ENCODE results near the gene OR2S2. TPM values are rescaled to one million over a fixed set of nuclear protein-coding genes. Genes with fewer than 3 reads are reported as not detected.

OR2S2 gene
- total RNA-seq, 1 donor from 2014 or later, result not detected

- H3K27me3 Mint-ChIP-seq (ENCODE audit: unreplicated experiment), result peaks cover 1% of the 10 kb centered on the region
- no peaks in the 10 kb centered on the region for H3K4me1 Mint-ChIP-seq (ENCODE audit: low read depth, unreplicated experiment)
- TF ChIP-seq CTCF (IDR thresholded peaks at IDR 0.05; ENCODE audit: partially characterized antibody, unreplicated experiment), result no peak
- H3K27ac Mint-ChIP-seq (ENCODE audit: unreplicated experiment), result no peak overlapping the region
- H3K4me3 Mint-ChIP-seq (ENCODE audit: unreplicated experiment), result no peak overlapping the region
- DNase-seq, result no peak
- no peaks in the 10 kb centered on the region for H3K36me3 Mint-ChIP-seq (ENCODE audit: unreplicated experiment)
- H3K9me3 Mint-ChIP-seq (ENCODE audit: unreplicated experiment), result no peaks in the 10 kb centered on the region
These were observed 29.1 kb downstream of the OR2S2 start for GRCh38 chr9:35928591-35929452.

GRCh38 chr9:35923927-35924763, 33.8 kb downstream of the OR2S2 start:
- Mint-ChIP-seq H3K27ac (ENCODE audit: unreplicated experiment) (no peak overlapping the region), H3K27me3 (ENCODE audit: unreplicated experiment) (no peaks in the 10 kb centered on the region), H3K9me3 (ENCODE audit: unreplicated experiment) (peaks cover under 1% of the 10 kb centered on the region), H3K4me1 (ENCODE audit: low read depth, unreplicated experiment) (no peaks in the 10 kb centered on the region), H3K36me3 (ENCODE audit: unreplicated experiment) (no peaks in the 10 kb centered on the region), H3K4me3 (ENCODE audit: unreplicated experiment) (no peak overlapping the region)
- TF ChIP-seq CTCF (IDR thresholded peaks at IDR 0.05; ENCODE audit: partially characterized antibody, unreplicated experiment), result no peak
- no peak for DNase-seq

DNA sequence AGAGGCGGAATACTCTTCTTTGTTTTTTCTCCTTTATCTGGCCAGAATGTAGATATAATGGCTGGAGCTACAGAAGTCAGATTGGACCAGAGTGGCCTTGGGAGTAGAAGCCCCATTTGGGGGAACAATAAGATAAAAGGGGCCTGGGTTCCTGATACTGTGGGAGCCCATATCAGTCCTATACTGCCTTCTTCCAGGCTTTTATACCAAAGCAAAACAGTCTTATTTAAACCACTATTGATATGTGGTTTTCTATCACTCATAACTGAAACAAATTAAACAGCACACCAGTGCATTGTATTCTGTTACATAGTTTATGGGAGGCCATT, 34.4 kb downstream of the OR2S2 start:
- no peak overlapping the region for H3K27ac Mint-ChIP-seq (ENCODE audit: unreplicated experiment)
- no peak for TF ChIP-seq CTCF (IDR thresholded peaks at IDR 0.05; ENCODE audit: partially characterized antibody, unreplicated experiment)
- H3K27me3 Mint-ChIP-seq (ENCODE audit: unreplicated experiment), result no peaks in the 10 kb centered on the region
- H3K9me3 Mint-ChIP-seq (ENCODE audit: unreplicated experiment), result peaks cover 1% of the 10 kb centered on the region
- H3K4me3 Mint-ChIP-seq (ENCODE audit: unreplicated experiment), result no peak overlapping the region
- DNase-seq, result no peak
- H3K36me3 Mint-ChIP-seq (ENCODE audit: unreplicated experiment), result no peaks in the 10 kb centered on the region
- no peaks in the 10 kb centered on the region for H3K4me1 Mint-ChIP-seq (ENCODE audit: low read depth, unreplicated experiment)

DNA sequence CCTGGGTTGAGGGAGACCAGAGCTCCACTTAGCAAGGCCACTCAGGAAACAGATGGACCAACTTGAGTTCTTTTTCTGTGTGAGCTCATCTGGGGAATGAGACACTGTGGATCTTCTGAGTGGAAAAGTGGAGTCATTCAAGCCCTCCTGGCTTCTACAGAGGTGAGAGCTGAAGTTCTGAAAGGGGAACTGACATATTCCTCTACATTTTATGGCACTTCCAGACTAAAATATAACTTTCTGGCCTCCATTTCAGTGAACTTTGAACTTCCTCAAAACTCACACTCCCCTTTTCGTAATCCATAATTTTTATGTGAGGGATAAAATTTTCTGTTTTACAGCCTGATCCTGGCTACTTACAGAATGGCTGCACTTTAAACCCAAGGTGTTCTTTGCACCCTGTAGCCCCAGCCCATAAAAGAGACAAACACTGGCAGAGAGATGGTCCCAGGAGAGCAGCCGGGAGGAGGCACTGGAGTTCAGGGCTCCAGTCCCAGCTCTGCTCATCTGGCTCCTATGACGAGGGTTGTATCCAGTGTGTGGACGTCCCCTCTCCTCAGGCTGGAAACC, 37.8 kb downstream of the OR2S2 start:
- H3K27ac Mint-ChIP-seq (ENCODE audit: unreplicated experiment), result no peak overlapping the region
- no peak for TF ChIP-seq CTCF (IDR thresholded peaks at IDR 0.05; ENCODE audit: partially characterized antibody, unreplicated experiment)
- H3K27me3 Mint-ChIP-seq (ENCODE audit: unreplicated experiment), result peaks cover 2% of the 10 kb centered on the region
- no peaks in the 10 kb centered on the region for H3K4me1 Mint-ChIP-seq (ENCODE audit: low read depth, unreplicated experiment)
- no peak for DNase-seq
- H3K9me3 Mint-ChIP-seq (ENCODE audit: unreplicated experiment), result peaks cover 1% of the 10 kb centered on the region
- H3K36me3 Mint-ChIP-seq (ENCODE audit: unreplicated experiment), result no peaks in the 10 kb centered on the region
- no peak overlapping the region for H3K4me3 Mint-ChIP-seq (ENCODE audit: unreplicated experiment)
